Heart left ventricle (tissue), 13 donors: ENCODE measurements around the gene BCAM.

Source experiments
- CTCF ChIP-seq, 12 donors: fragments of 200-600 bp; sonication (generic) in 4 of 12; IDR thresholded peaks; one replicate each; pipeline versions ENCODE4 v1.5.0 to v1.8.0; 2018 to 2022; ENCODE audit warnings: antibody characterized with exemption in 12 of 12, mild to moderate bottlenecking in 5 of 12
- POLR2A ChIP-seq, 2 donors: fragments of 450-650 bp; IDR thresholded peaks; one replicate each; pipeline ENCODE4 v1.6.1; 2017; ENCODE audit warnings: antibody characterized with exemption in 2 of 2, mild to moderate bottlenecking in 2 of 2, moderate library complexity in 2 of 2
- donor health status: ischemic (EF 13 %, LVEDD 7.1; RV severe dilation, severe dysfunction).
- donor health status: DM: no; HTN: yes; CAD: no.
- donor health status: DM: no; HTN: no; CAD: no.
- donor health status: ischemic (EF 25% LVEDD 6.9; RV normal size, moderate dysfunction).
- donor health status: ischemic (EF 25% LVEDD 5.7; RV mildly dilated, moderate dysfunction).
- donor health status: ischemic (EF 35%, LVEDD 5.7; RV mildly dilated, moderate dysfunction).
- donor health status: nonischemic (EF 11% LVEDD 7.7; RV severe dilation, severe dysfunction).
- donor health status: DM: yes; HTN: yes; CAD: no.
- donor health status: PGD.
- donor health status: ischemic (EF 29% LVEDD 5.4; RV normal size, mild dysfunction).
- donor health status: nonischemic (EF 23%, LVEDD 6.1; RV moderate dilation, normal function).

- TF ChIP-seq CTCF (IDR thresholded peaks at IDR 0.05) (no peak), POLR2A (IDR thresholded peaks at IDR 0.05) (no peak)
Observed at GRCh38 chr19:44799627-44800346, 9.1 kb upstream of the BCAM start.
